Endothelial cell of umbilical vein (primary cell): ENCODE measurements around the gene KCNG3. TPM values are rescaled to one million over a fixed set of nuclear protein-coding genes. Genes with fewer than 3 reads are reported as not detected.

ENCODE experiments used
- BruUV-seq: library from RNA; stranded (reverse); fragments of 400-500 nt; replicated peaks from 2 replicates; lab custom pipeline; 2021; lab: Mats Ljungman, UMichigan
- CTCF ChIA-PET: fragments of 300-600, 350-600 bp; sonication (Branson Sonifier 250); formaldehyde crosslinking; loops from one replicate; lab custom pipeline; 2021; ENCODE audit warnings: antibody characterized with exemption, inconsistent platforms; lab: Charles Lee
- POLR2A ChIA-PET: fragments of 300-600, 350-600 bp; sonication (Branson Sonifier 250); formaldehyde crosslinking; loops from one replicate; lab custom pipeline; 2021; ENCODE audit warnings: antibody characterized with exemption, inconsistent platforms; lab: Charles Lee
- DNase-seq: peaks from one replicate; pipeline ENCODE4 v3.0.0-alpha.2; 2011; ENCODE audit warnings: low read depth, low spot score
- FAIRE-seq: peaks from 2 replicates; lab custom pipeline; 2011; peaks lifted over from hg19 to GRCh38; lab: Jason Lieb, UNC
- H2AFZ ChIP-seq: 2 replicates; pipeline ENCODE4 v1.6.0; 2012; ENCODE audit warnings: low read depth, low read length, control low read depth, inconsistent platforms
- H3K27ac ChIP-seq: 2 replicates; pipeline ENCODE4 v1.5.1; 2011; ENCODE audit warnings: low read depth, mild to moderate bottlenecking, control low read depth, low read length, moderate library complexity; ENCODE audit not compliant: insufficient read depth
- H3K27me3 ChIP-seq, 2 experiments: 2 replicates each; pipeline versions ENCODE4 v1.6.0 to v1.6.1; 2011; ENCODE audit warnings: low read length in 2 of 2, mixed read lengths in 1 of 2; ENCODE audit not compliant: control insufficient read depth in 2 of 2, insufficient read depth in 2 of 2
- H3K36me3 ChIP-seq, 2 experiments: 2 replicates in 1 of 2; 3 replicates in 1 of 2; pipeline ENCODE4 v1.5.1; 2011; ENCODE audit warnings: low read length in 2 of 2, mild to moderate bottlenecking in 1 of 2, moderate library complexity in 1 of 2; ENCODE audit not compliant: control insufficient read depth in 2 of 2, insufficient read depth in 2 of 2; ENCODE audit errors: extremely low read depth in 1 of 2
- H3K4me1 ChIP-seq: 3 replicates; pipeline ENCODE4 v1.5.1; 2011; ENCODE audit warnings: mild to moderate bottlenecking, low read length; ENCODE audit not compliant: control insufficient read depth, insufficient read depth; ENCODE audit errors: extremely low read depth
- H3K4me2 ChIP-seq: 2 replicates; pipeline ENCODE4 v1.6.1; 2011; ENCODE audit warnings: low read length, control low read depth, mixed read lengths; ENCODE audit not compliant: insufficient read depth
- H3K4me3 ChIP-seq, 3 experiments: fragments of 200-600 bp in 1 of 3; sonication (generic), shearing (Covaris generic) in 1 of 3; replicated peaks in 1 of 3; 2 replicates each; pipeline ENCODE4 v1.5.1; 2011 to 2016; ENCODE audit warnings: control low read depth in 3 of 3, low read length in 3 of 3, mild to moderate bottlenecking in 2 of 3, inconsistent platforms in 1 of 3, low read depth in 1 of 3, moderate library complexity in 1 of 3; ENCODE audit not compliant: insufficient read depth in 1 of 3
- H3K79me2 ChIP-seq: 2 replicates; pipeline ENCODE4 v1.6.0; 2012; ENCODE audit warnings: low read length, inconsistent platforms; ENCODE audit not compliant: control insufficient read depth, insufficient read depth
- H3K9ac ChIP-seq: replicated peaks from 2 replicates; pipeline ENCODE3; 2011; ENCODE audit warnings: low read length, control low read depth; ENCODE audit not compliant: insufficient read depth; ENCODE audit errors: extremely low read depth
- H3K9me1 ChIP-seq: replicated peaks from 3 replicates; pipeline ENCODE4 v1.6.0; 2011; ENCODE audit warnings: mild to moderate bottlenecking, low read length; ENCODE audit not compliant: control insufficient read depth, insufficient read depth; ENCODE audit errors: extremely low read depth
- H3K9me3 ChIP-seq: replicated peaks from 2 replicates; pipeline ENCODE4 v1.5.1; 2012; ENCODE audit warnings: low read length, inconsistent platforms; ENCODE audit not compliant: control insufficient read depth, insufficient read depth
- H4K20me1 ChIP-seq: replicated peaks from 2 replicates; pipeline ENCODE3; 2011; ENCODE audit warnings: mild to moderate bottlenecking, low read length; ENCODE audit not compliant: control insufficient read depth, insufficient read depth; ENCODE audit errors: extremely low read depth
- CTCF ChIP-seq, 2 donors: IDR thresholded peaks; 1 replicate in 1 of 2; 2 replicates in 1 of 2; pipeline ENCODE4 v1.5.1; 2011; ENCODE audit warnings: low read length in 2 of 2, mild to moderate bottlenecking in 2 of 2, moderate library complexity in 2 of 2, control low read depth in 1 of 2, inconsistent platforms in 1 of 2, low read depth in 1 of 2; ENCODE audit not compliant: insufficient read depth in 1 of 2; ENCODE audit errors: extremely low read depth in 1 of 2
- EZH2 ChIP-seq: IDR thresholded peaks from 2 replicates; pipeline ENCODE4 v1.6.1; 2012; ENCODE audit warnings: borderline replicate concordance, low read depth, mild to moderate bottlenecking, moderate library complexity, low read length, inconsistent platforms; ENCODE audit not compliant: severe bottlenecking
- FOS ChIP-seq: IDR thresholded peaks from 2 replicates; pipeline ENCODE4 v1.6.1; 2011; ENCODE audit warnings: mild to moderate bottlenecking, low read length, moderate library complexity, borderline replicate concordance; ENCODE audit not compliant: insufficient read depth
- GATA2 ChIP-seq: IDR thresholded peaks from 2 replicates; pipeline ENCODE4 v1.7.0; 2011; ENCODE audit warnings: low read depth, mild to moderate bottlenecking, moderate library complexity, mixed read lengths, low read length; ENCODE audit not compliant: insufficient read length, insufficient read depth
- JUN ChIP-seq: IDR thresholded peaks from 2 replicates; pipeline ENCODE4 v1.6.1; 2011; ENCODE audit warnings: borderline replicate concordance, low read depth; ENCODE audit not compliant: insufficient read length, insufficient read depth
- MAX ChIP-seq: IDR thresholded peaks from 2 replicates; pipeline ENCODE4 v1.6.1; 2011; ENCODE audit not compliant: insufficient read depth, insufficient read length
- MYC ChIP-seq: IDR thresholded peaks from one replicate; pipeline ENCODE4 v1.6.1; 2011; ENCODE audit warnings: mild to moderate bottlenecking, low read depth, low read length
- POLR2A ChIP-seq: IDR thresholded peaks from 2 replicates; pipeline ENCODE4 v1.6.1; 2012; ENCODE audit warnings: low read depth, mild to moderate bottlenecking, control low read depth, low read length
- POLR2AphosphoS5 ChIP-seq: IDR thresholded peaks from 2 replicates; pipeline ENCODE4 v1.6.1; 2012; ENCODE audit warnings: low read depth, mild to moderate bottlenecking, control low read depth, low read length, moderate library complexity; ENCODE audit not compliant: insufficient read depth
- dilution Hi-C: fragments of 300-500 bp; cut with MboI; formaldehyde crosslinking; loops from one replicate; pipeline ENCODE4 v1.15.0; 2019; ENCODE audit warnings: low sequenced_read_pairs; ENCODE audit not compliant: extremely low pct_ligation_motif_present
- intact Hi-C: fragments of 100-400 bp; cut with micrococcal nuclease; formaldehyde crosslinking; loops from one replicate; pipeline ENCODE4 v1.10.0; 2022
- polyA plus RNA-seq, 4 experiments: library from polyadenylated mRNA; depleted of rRNA in 3 of 4; stranded (reverse) in 3 of 4; unstranded in 1 of 4; fragments of >200 nt; gene quantifications; 2 replicates each; pipeline versions ENCODE4 v1.2.1 to v1.2.3, GENCODE V29; 2011 to 2012; ENCODE audit warnings: missing spikeins in 1 of 4
- total RNA-seq: library from RNA; stranded (reverse); gene quantifications from 2 replicates; pipeline ENCODE4 v1.2.3, GENCODE V29; 2021

KCNG3 gene
- total and polyA plus RNA-seq, 2 donors (not counting 3 experiments of a cell fraction or from before 2014, with no cell fraction given) = 0.15 TPM; not detected in 1

DNA sequence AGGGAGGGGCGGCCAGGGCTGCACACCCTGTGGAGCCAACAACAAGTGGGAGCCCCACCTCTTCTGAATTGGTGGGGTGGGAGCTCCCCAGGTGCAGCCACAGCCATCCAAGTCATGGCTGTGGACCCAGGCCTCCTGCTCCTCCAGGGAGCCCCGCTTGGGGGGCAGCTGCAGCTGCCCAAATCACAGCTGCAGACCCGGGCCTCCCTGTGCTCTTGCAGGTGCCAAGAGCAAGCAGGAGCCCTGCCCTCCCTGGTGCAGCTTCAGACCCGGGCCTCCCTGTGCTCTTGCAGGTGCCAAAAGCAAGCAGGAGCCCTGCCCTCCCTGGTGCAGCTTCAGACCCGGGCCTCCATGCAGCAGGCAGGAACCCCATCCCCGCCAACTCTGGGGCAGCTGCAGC lies 86.3 kb downstream of the KCNG3 start:
- CTCF ChIA-PET = interaction anchor here (1.4 kb wide), 1 partner anchor 38 kb away, joined by 4 read pairs; no protein-coding TSS in a partner anchor
- no TSS peak for BruUV-seq
- no peak overlapping the region for H3K4me2 ChIP-seq
- POLR2A ChIA-PET = no interaction called here
- H3K4me1 ChIP-seq = no peaks in the 10 kb centered on the region
- dilution Hi-C loops = no loop called here
- H3K9me3 ChIP-seq = no peaks in the 10 kb centered on the region
- H3K4me3 ChIP-seq = no peak overlapping the region
- H3K9me1 ChIP-seq = no peaks in the 10 kb centered on the region
- no peaks in the 10 kb centered on the region for H3K36me3 ChIP-seq
- no peak overlapping the region for H2AFZ ChIP-seq
- no peaks in the 10 kb centered on the region for H3K27me3 ChIP-seq
- FAIRE-seq = no peak
- no peak for TF ChIP-seq JUN
- TF ChIP-seq GATA2 = no peak
- TF ChIP-seq CTCF (IDR thresholded peaks at IDR 0.05; ENCODE audit: extremely low read depth in 1 of 2, insufficient read depth in 1 of 2, low read depth in 1 of 2, low read length in 2 of 2) = no peak
- TF ChIP-seq FOS = no peak
- no peak for TF ChIP-seq MAX
- no peak for TF ChIP-seq EZH2
- no peak for TF ChIP-seq POLR2AphosphoS5
- no peak for TF ChIP-seq POLR2A
- no peak for TF ChIP-seq MYC
- DNase-seq = no peak
- H3K27ac ChIP-seq = no peak overlapping the region
- H4K20me1 ChIP-seq = no peaks in the 10 kb centered on the region
- intact Hi-C loops = no loop called here
- no peaks in the 10 kb centered on the region for H3K79me2 ChIP-seq
- H3K9ac ChIP-seq = no peak overlapping the region
